HG03457 (cell line): ENCODE data around the gene EDA.
"Not testable (repeated sequence)": the region's sequence is repeated elsewhere in the genome, so short reads cannot be mapped to it uniquely, and the experiment has no call there.

ENCODE experiments used
- ATAC-seq: cut with Tn5 transposase; IDR thresholded peaks from one replicate; pipeline ENCODE4 v1.9.1; 2021; ENCODE audit warnings: moderate number of reproducible peaks; ENCODE audit not compliant: unreplicated experiment

EDA gene

DNA sequence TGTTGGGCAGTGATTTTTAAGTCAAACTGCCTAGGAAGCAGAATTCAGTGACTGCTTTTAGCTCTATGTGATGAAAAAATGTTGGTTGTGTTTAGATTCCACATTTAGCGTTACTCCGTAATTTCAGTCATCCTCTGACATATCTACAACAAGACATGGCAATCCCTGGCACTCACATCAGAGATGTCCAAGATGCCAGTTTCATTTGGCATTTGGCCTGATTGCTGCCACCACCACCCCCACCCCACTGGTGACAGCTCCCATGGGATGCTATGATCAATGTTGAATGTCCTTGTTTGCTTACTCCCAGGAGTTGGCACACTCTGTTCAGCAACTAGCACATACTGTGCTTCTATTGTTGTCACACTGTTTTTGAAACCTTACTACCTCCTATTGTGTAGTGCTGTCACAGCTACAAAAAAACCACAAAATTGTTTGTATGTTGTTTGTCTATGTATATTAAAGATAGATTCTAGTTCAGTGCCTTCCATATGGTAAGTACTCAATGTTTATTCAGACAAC lies 332.4 kb downstream of the EDA start:
- no peak for ATAC-seq

DNA sequence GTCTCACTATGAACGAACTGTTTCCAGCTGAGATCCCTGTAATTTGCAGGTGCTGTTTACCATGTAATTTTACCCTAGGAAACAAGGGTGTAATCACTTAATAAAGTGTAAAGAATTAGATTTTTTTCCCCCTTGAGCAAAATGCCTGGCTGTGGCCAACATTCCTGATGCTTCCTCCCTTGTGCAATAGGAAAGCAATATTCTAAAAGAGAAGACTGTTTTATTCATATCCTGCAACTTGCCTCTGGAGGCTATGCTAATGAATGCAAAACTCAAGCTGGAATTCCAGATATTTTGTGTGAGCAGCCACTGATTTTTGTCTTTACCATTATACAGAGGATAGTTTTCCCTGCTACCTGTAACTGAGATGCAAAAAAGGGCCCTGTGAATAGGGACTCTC lies 335.8 kb downstream of the EDA start:
- no peak for ATAC-seq

DNA sequence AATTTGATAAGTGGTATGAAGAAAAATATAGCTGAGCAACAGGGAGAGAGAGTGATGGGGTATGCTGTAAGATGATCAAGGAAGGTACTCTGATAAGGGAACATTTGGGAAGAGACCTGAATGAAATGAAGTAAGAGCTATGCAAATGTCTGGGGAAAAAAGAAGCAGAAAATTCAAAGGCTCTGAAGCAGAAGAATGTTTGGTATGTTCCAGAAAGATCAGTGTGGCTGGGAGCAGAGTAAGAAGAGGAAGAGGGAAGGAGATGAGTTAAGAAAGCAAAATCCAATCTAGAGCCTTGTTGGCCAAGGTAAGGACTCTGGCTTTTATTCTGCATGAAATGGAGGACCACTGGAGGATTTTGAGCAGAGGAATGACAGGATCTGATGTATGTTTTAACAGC lies 343.8 kb downstream of the EDA start:
- no peak for ATAC-seq

DNA sequence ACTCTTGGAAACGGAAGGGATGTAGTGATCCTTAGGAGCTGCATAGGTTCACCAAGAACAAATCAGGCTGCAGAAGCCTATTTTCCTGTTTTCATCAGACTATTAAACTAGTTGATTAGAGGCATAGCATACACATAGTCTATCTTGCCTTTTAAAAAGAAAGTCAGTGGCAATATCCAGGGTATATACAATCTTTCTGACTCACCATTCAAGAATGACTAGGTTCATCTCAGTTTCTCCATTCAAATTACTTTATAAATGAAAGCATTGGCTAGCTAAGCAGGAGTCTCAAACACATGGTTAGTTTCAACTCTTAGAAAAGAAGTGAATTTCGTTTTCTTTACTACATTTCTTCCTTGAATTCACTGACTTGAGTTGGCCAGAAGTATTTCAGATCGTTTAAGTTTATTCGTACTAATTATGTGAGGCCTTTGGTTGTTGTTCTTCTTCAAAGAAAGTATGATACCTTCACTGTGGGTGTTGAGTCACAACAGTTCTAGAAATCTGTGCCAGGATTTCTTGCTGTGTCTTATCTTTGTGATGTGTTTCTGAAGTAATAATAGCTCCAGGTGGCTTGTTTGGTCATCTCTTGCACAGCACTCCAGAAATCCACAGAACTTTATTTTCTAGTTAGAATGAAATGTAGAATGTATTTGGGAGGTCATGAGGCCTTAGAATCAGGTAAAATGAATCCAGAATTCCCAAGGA lies 345.6 kb downstream of the EDA start:
- no peak for ATAC-seq

DNA sequence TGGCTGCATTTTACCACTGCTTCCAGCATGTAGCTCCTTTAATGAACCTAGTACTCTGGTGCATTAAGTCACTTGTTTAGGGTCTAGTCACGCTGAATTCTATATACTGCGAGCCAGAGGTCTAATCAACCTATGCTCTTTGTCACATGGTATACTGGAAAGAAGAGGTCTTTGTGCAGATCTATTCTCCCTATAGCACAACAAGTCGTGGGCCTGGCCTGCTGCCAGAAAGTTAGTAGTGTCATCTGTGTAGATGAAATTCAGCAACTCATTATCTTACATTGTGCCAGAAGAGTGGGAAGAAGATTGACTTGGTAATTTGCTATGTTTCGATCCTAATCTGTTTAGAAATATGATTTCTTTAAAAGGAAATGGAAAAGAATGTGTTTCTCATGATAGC lies 353.0 kb downstream of the EDA start:
- ATAC-seq = no peak

DNA sequence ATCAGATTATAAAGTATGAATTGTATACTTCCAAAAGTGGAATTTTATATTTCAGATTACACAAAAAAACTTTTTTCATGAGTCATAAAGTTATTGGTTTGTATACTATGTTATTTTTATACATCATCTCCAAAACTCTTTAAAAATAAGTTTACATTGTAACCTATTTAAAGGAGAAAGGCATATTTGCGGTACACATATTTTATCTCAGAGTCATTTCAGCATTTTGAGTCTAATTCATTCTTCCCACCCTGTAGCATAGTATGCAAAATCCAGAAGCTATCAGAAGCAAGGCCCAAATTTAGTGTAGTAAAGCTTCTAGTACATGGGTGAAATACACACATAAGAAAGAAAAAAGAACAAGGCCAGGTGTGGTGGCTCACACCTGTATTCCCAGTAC lies 353.5 kb downstream of the EDA start:
- ATAC-seq = no peak

DNA sequence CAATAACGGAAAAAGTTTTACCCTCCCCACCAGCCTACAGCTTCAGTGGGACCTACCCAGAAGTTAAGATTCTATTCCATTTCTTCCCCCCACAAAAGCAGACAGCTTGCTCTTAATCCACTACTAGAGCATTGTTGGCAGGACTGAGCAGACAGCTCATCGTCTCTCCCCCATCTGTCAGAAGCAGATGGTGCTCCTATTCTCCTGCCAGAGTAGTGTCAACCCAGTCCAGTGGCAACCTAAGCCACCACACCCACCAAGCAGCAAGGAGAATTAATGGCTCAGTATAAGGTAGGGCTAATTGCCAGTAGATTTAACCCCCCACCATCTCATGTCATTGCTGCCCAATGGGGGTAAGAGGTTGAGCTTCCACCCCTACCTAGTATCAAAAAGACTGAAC lies 371.8 kb downstream of the EDA start:
- ATAC-seq = no peak

DNA sequence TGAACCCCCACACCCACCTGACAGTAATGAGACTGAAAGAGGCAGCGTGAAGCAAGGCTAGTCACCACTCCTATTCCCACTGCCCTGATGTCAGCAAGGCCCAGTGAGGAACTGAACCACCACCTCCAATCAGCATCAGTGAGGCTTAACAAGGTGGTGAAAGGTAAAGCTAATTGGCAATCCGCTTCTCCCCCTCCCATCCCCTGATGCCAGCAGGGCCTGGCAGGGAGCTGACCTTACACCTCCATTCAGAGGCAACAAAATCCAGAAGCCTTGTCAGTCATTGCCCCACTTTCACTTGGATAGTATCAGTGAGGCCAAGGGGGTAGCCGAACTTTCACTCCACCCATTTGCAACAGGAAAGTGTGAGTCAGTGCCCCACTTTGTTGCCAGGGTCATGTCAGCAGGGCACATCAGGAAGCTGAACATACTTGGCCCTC lies 373.1 kb downstream of the EDA start:
- no peak for ATAC-seq

DNA sequence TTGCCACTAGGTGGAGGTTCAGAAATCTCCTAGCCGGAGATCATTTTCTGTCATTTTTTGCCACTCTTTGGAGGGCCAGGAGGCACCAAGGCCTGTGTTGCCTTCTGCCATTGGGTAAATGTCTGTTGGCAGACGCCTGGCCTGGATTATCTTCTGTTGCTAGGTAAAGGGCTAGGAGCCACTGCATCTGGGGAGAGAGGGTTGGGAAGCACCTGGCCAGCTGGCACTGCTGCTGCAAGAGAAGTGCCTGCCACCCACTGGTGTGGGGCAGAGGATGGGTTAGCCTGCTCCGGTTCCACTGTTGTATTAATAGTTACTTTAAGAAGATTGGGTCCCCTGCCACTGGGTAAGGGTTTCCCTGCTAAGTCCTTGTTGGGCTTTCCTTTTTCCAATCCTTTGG lies 375.8 kb downstream of the EDA start:
- ATAC-seq = no peak

DNA sequence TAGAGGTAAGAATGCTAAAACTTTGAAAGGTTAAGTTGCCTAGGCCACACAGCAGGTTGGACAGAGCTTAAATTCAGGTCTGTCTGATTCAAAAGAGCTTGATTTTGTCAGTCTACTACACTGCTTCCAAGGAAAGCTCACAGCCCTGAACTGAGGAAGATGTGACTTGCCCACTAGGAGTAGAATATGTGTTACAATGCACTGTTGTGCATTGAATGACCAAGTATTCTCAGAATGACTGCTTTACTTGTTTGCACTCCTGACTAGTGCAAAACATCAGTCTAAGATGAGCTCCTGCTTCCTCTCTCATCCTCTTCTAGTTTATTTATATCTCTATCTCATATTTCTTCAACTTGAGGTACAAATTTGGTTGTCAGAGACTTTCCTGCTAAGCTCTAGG lies 377.6 kb downstream of the EDA start:
- ATAC-seq = no peak

DNA sequence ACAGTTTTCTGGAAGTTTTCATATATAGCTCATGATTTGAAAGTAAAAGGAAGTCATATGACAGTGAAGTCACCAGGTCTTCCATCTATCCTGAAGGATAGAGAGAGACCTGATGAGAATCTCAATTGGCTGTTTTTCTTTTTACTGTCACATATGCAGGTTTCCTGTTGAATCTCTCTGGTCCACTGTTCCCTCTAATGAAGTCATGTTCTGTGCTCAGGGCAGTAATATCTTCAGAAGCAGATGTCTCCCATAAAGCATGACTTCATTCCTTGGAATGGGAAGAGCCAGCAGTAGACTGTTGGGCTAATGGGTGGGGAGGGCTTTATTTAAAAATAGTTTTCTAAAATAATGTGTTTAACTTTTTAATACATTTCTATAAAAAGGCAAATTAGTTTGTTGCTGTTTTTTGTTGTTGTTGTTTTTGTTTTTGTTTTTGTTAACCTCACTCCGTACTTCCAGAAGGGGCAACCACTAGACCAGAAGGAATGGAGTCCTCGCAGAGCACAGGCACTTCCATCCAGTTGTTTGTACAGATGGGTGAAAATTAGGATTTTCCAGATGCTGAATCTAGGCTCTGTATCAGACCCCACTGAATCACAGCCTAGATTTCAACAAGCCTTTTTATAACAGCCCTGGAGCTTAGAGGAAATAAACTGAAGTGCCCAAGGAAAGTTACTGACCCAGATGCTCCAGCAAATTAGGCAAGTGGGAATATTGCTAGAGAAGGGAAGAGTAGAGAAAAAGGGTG lies 379.6 kb downstream of the EDA start:
- ATAC-seq = no peak

DNA sequence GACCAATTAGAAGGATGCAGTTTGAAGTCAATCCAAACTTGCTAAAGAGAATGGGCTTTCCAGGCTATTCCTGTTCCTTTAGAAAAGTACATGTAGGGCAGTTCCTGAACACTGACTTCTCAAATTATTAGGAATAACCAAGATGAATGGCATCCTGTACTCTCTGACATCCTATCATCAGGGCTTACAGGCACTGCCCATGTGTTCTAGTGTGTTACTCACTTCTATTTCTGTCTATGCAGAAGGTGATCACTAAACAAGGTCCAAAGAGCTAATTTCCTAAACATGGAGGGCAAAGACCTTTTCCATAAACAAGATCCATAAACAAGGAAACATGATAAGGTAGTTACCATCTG lies 380.2 kb downstream of the EDA start:
- ATAC-seq = no peak

DNA sequence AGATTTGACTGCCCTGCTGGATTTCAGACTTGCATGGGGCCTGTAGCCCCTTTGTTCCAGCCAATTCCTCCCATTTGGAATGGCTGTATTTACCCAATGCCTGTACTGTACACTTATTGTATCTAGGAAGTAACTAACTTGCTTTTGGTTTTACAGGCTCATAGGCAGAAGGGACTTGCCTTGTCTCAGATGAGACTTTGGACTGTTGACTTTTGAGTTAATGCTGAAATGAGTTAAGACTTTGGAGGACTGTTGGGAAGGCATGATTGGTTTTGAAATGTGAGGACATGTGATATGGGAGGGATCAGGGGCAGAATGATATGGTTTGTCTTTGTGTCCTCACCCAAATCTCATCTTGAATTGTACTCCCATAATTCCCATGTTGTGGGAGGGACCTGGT lies 382.4 kb downstream of the EDA start:
- ATAC-seq = not testable (repeated sequence)

DNA sequence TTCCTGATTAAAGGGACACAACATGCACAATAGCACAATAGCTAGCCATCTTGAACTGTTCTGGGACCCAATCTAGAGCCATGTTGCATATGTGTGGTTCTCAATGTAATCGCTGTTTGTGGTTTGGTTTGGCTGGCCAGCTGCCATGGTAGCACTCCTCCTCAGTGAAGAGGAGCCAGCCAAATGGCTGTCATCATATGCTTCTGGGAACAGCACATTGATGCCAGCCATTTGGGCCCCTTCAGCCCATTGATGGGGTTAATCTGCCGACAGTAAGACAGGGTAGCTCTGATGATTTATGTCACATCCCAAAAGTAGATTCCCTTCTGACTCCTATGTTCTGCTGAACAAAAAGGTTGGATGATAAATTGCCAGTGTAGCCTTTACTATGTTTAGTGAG lies 385.4 kb downstream of the EDA start:
- ATAC-seq = no peak

DNA sequence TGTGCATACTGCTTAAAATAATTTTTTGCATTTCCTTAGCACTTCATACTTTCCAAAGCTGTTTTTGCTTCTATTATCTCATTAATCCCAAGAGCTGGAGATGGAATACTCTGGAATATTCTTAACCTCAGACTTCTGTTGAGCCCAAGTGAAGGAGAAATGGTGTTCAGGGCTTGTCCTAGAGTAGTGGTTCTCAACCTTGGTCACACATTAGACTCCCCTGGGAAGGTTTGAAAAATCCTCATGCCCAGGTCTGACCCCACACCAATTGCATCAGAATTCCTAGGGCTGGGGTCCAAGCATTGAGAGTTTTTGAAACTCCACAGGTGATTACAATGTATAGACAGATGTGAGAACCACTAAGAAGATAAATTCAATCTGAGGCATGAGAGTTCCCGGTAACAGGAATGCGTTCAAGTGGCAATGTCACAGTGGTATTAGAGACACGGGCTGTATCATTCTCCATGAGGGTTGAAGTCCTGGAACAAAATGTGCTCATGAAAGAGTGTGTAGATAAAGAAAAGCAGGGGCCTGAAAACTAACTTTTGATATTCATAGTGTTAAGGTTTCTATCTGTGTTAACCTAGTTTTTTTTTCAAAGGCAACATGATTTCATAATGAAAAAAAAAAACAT lies 385.9 kb downstream of the EDA start:
- ATAC-seq = no peak

DNA sequence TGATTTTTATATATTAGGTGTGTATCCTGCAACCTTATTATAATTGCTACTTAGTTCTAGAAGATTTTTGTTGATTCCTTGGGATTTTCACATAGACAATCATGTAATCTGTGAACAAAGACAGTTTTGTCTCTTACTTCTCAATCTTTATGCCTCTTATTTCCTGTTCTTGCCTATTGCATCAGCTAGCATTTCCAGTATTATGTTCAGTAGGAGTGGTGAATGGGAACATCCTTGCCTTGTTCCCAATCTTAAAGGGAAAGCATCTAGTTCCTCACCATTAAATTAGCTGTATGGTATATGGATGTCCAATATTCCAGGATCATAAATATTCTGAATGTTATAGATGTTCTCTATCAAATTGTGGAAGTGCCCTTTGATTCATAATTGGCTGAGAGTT lies 392.0 kb downstream of the EDA start:
- no peak for ATAC-seq

DNA sequence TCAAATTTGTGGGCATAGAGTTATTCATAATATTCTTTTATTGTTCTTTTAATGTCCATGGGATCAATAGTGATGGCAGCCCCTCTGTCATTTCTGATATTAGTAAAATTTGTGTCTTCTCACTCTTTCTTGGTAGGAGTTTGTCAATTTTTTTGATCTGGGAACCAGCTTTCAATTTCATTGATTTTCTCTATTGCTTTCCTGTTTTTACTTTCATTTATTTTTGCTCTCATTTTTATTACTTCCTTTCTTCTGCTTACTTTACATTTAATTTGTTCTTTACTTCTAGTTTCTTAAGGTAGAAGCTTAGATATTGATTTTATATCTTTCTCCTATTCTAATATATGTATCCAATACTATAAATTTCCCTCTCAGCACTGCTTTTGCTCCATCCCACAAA lies 393.1 kb downstream of the EDA start:
- no peak for ATAC-seq

DNA sequence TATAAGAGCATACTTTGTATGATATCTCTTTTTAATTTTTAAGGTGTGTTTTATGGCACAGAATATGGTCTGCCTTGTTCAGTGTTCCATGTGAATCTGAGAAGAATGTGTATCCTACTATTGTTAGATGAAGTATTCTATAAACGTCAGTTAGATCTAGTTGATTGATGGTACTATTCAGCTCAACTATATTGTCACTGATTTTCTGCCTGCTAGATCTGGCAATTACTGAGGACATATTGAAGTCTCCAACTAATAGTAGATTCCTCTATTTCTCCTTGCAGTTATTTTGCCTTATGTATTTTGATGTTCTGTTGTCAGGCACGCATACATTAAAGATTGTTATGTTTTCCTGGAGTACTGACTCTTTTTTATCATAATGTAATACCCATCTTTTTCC lies 394.1 kb downstream of the EDA start:
- ATAC-seq = no peak

DNA sequence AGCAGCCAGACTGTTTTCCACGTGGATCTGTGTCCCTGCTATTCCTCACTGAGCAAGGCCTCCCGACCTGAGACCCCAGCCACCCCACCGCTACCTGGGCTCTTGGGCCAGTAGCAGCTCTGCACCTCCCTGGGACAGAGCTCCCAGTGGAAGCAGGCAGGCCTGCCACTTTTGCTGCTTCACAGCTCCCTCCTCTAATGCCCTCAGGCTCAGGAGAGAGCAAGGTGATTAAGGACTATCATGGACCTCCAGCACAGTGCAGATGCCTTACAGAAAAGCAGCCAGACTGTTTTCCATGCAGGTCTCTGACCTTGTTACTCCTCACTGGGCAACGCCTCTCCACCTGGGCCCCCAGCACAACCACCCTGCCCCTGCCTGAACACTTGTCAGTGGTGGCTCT lies 396.8 kb downstream of the EDA start:
- no peak for ATAC-seq

DNA sequence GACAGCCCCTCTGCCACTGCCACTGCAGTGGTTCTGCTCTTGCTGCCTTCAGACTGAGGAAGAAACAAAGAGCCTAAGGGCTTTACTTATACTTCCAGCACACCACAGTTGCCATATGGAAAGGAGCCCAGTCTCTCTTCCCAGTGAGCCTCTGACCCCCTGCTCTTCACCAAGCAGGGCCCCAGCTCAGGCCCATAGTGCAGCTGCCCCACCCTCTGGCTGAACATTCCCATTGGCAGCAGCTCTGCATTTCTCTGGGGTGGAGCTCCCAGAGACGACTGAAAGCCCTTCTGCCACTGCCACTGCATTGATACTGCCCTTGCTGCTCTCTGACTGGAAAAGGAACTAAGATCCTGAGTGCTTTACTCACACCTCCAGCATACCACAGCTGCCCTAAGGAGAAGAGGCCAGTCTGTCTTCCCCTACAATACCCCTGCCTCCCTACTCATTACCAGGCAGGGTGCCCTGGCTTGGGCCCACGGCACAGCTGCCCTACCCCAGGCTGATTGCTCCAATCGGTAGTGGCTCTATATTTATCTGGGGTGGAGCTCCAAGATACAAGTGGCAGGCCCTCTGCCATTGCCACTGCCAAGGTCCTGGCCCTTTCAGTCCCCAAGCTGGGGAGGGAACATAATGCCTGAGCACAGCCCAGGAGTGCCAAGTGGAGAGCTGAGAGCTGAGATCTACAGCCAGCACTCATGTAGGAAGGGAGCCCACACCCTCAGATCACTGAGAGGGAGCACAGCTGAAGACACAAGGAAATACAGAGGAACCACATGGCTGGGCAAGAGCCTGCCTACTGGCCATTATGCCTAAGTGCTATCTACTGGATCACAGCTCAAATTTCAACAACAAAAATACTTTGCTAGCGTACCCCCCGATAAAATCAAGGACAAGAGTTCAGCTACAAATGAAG lies 397.8 kb downstream of the EDA start:
- ATAC-seq = no peak

DNA sequence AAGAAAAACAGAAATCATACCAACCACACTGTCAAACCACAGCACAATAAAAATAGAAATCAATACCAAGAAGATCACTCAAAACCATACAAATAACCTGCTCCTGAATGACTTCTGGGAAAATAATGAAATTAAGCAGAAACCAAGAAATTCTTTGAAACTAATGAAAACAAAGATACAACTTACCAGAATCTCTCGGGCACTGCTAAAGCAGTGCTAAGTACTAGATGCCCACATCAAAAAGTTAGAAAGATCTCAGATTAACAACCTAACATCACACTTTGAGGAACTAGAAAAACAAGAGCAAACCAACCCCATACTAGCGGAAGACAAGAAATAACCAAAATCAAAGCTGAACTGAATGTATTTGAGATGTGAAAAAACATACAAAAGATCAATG lies 400.6 kb downstream of the EDA start:
- ATAC-seq = no peak
